Stromal cell of bone marrow (primary cell): Measurements from ENCODE around the gene ATP9B.

Experiments used
- DNase-seq: peaks from one replicate; pipeline ENCODE4 v3.0.0-alpha.2; 2012; ENCODE audit warnings: low read depth

ATP9B gene

DNA sequence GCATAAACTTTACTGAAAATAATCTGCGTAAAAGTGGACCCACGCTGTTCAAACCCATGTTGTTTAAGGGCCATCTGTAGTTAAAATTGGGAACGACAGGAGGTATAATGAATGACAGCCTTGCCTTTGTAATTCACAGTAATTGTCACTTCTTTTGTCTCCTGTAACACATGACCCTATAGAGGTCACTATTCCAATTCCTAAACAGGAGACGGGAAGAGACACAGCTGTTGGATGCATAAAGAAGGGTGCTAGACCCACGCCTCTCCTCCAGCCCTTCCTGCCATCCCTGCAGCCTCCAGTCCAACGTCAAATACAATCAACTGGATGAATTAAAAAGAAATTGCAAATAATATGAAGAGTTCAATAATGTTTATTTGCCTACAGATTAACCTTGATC lies 263.5 kb downstream of the ATP9B start:
- no peak for DNase-seq

DNA sequence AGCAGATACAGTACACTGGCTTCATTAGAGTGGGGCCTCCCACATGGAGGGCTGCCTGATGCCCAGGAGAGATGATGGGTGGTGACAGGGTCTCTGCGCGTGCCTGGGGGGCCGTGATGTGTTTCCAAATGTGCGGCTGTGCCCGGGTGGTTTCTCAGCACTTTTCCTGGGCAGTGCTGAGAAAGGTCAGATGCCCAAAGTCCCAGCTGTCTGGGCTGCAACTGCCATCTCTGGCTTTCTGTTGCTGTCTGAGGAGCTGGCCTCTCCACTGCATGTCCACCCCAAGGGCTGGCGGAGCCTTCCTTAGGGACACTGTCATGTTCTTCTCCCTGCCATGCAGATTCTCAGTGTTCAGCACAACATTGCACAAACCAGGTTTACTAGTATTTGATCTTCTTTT lies 263.9 kb downstream of the ATP9B start:
- DNase-seq: no peak

DNA sequence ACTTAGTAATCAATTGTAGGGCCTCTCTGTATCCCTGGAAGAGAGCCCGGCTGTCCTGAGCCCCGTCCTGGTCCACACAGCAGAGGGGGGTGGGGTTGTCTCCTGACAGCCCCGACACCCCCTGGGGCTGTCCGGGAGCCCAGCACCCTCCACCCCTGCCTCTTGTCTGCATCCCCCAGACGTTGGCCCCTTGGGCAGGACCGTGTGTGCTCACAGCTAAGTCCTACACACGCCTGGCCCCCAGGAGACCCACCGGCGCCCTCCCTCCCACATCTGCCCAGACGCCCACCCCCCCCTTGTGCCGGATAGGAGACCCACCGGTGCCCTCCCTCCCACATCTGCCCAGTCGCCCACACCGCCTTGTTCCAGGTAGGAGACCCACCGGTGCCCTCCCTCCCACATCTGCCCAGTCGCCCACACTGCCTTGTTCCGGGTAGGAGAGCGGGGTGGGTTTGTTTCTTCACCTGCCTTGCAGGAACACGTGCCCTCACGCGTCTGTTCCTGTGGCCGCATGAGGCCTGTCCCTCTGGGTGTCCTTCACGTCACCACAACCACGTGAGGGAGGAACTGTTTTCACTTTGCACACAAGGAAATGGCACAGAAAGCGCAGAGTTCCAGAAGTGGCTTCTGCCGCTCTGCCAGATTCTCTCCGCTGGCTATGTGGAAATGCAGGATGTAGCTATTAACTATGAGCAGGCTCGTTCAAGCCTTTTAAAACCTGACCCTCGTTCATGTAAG lies 265.5 kb downstream of the ATP9B start:
- DNase-seq: no peak

DNA sequence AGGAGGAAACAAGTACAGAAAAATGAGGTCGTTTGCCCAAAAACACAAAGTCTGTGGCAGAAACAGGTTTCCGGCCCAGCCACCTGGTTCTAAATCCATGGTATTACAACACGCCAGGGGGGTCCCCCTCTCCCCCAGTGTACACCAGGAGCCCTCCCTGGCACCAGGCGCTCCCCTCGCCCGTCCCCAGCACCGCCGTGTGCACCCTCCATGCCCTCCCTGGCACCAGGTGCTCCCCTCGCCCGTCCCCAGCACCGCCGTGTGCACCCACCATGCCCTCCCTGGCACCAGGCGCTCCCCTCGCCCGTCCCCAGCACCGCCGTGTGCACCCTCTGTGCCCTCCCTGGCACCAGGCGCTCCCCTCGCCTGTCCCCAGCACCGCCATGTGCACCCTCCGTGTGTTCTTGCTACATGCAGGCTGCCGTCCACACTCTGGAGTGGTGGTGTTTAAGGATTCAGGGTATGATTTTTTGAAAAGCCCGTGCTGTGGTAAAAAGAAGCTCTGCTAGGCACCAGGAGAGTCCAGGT lies 266.7 kb downstream of the ATP9B start:
- DNase-seq: no peak

DNA sequence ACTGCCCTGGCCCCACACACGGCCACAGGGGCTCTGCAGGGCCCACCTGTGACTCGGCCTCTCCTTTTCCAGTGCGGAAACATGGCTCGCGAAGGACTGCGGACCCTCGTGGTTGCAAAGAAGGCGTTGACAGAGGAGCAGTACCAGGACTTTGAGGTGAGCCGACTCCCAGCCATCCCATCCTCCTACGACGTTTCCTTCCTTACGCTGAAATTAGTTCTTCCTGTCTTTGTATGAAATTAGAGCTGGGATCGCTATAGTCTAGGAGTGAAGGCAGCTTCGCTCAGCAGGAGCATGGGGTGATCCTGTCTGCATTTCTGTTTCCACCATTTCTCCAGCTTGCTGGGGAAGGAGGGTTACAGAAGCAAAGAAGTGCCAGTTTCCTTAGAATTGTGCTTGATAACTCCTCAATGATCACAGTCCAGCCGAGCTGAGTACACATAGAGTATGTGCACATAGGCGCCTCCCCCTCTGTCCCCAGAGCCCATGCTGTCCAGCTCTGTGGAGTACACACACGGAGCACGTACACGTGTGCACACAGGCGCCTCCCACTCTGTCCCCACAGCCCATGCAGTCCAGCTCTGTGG lies 267.5 kb downstream of the ATP9B start:
- DNase-seq: no peak

DNA sequence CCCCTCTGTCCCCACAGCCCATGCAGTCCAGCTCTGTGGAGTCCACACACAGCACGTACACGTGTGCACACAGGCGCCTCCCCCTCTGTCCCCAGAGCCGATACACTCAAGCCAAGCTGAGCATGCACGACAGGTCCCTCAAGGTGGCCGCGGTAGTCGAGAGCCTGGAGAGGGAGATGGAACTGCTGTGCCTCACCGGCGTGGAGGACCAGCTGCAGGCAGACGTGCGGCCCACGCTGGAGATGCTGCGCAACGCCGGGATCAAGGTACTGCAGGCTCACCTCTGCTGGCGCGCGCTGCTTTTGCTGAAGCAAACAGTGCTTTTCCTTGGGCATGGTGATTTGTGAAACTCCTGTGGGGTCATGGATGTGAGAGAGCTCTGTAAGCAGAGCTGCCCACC lies 268.0 kb downstream of the ATP9B start:
- no peak for DNase-seq

DNA sequence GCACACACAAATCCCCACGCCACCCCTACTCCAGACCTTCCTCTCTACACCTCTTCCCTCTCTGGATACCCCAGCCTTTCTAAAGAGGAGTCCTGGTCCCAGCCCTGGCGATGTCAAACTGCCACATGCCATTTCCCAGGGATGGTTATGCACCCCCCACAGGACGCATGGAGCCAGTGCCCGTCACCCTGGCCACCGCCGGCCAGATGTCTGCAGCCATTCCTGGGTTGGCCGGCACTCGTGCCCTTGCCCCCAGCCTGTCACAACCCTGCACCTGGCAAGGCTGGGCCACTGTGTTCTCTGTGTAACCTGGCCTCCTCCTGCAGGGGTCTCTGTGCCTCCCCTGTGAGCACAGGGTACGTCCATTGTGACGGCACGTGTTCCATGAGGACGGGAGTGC lies 268.4 kb downstream of the ATP9B start:
- no peak for DNase-seq

DNA sequence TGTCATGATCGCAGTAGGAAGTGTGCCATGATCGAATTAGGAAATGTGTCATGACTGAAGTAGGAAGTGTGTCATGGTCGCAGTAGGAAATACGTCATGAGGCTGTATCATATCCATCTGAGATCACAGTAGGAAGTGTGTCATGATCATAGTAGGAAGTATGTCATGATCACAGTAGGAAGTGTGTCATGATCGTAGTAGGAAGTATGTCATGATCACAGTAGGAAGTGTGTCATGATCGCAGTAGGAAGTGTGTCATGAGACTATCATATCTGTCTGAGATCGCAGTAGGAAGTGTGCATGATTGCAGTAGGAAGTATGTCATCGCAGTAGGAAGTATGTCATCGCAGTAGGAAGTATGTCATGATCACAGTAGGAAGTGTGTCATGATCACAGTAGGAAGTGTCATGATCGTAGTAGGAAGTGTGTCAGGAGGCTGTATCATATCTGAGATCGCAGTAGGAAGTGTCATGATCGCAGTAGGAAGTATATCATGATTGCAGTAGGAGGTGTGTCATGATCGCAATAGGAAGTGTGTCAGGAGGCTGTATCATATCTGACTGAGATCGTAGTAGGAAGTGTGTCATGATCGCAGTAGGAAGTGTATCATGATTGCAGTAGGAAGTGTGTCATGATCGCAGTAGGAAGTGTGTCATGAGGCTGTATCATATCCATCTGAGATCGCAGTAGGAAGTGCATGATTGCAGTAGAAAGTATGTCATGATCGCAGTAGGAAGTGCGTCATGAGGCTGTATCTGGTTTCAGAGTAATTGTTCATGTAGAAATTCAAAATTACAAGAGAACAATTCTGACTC lies 270.1 kb downstream of the ATP9B start:
- DNase-seq: no peak

DNA sequence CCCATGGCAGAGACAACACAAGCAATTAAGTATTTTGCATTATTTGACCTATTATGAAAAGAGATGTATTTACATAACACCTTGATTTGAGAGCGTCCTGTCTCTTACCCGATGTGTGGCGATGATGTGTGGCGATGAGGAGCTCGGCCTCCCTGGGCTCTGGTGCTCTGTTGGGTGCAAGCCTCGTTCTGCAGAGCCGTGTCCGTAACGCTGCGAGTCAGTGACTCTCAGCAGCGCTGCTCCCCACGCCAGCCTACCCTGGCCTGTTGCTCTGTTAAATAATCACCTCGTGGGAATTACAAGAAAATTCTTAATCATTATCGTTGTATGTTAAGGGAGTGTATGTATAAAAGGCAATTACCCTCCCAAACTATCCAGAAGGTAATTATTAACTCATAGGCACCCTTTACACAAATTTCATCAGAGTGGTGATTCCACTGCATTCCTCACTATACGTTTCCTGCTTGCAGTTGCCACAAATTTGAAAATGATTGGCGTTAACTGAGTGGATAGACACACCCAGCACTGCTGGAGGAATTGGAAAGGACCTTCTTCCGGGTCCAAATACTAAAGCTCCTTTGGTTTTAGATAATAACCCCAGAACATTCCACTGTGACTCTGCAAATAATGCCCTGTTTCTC lies 274.5 kb downstream of the ATP9B start:
- no peak for DNase-seq

DNA sequence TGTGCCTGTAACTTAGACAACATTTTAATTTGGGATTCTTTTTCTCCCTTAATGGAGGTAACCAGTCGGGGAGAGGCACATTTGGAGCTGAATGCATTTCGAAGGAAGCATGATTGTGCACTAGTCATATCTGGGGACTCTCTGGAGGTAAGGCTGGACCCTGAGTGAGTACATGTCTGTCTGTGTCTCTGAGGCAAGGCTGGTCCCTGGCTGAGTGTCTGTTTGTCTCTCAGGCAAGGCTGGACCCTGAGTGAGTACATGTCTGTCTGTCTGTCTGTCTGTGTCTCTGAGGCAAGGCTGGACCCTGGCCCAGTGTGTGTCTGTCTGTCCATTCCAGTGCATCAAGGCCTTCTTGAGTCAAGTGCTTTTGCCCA lies 275.0 kb downstream of the ATP9B start:
- DNase-seq: no peak

DNA sequence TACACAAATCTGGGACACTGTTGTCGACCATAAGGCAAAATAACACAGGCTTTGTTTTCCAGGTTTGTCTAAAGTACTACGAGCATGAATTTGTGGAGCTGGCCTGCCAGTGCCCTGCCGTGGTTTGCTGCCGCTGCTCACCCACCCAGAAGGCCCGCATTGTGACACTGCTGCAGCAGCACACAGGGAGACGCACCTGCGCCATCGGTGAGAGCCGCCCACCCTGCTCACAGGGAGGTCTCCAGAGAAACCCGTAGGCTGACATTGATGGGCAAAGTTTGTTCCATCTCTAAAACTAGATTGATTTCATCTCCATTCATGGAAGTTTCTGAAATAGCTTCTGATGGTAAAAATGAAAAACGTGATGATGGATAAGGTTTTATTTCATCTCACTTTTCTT lies 276.2 kb downstream of the ATP9B start:
- no peak for DNase-seq

DNA sequence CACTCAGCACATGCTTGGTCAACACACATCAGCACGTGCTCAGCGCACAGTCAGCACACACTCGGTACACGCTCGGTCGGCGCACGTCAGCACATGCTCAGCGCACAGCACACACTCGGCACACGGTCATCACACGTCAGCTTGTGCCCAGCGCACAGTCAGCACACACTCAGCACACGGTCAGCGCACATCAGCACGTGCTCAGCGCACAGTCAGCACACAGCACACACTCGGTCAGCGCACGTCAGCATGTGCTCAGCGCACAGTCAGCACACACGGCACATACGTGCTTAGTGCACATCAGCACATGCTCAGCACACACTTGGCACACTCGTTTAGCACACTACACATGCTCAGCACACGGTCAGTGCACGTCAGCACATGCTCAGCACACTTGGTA lies 276.8 kb downstream of the ATP9B start:
- DNase-seq: no peak

DNA sequence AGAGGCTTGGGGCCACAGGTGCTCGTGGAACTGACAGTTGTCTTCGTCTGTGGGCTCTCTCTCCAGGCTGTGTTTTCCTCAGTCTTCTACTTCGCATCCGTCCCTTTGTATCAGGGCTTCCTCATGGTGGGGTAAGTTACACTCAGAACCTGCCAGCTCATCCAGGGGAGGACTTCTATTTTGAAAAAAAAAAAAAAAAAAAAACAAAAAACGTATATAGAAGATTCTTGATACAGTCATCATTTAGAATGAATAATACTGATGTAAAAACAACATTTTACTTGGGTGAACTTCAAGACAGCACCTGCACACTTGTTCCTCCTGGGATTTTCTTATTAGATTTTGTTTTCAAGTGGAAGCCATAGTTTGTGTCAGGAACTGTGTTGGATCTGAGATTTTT lies 278.9 kb downstream of the ATP9B start:
- DNase-seq: no peak

DNA sequence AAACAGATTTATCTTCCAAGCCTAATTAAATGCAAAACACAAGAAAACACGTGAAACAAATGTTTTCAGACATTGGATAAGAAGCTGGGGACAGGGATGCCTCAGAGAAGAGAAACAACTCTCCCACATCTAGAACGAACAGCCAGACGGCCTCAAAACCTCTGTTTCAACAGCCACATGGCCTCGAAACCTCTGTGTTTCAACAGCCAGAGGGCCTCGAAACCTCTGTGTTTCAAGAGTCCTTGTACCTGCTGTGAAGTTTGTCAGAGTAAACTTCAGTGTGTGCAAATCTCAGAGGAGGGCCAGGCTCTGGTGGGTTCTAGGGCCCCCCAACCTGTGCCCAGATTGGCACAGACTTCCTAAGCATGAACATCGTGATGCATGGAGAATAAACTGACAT lies 283.2 kb downstream of the ATP9B start:
- no peak for DNase-seq

DNA sequence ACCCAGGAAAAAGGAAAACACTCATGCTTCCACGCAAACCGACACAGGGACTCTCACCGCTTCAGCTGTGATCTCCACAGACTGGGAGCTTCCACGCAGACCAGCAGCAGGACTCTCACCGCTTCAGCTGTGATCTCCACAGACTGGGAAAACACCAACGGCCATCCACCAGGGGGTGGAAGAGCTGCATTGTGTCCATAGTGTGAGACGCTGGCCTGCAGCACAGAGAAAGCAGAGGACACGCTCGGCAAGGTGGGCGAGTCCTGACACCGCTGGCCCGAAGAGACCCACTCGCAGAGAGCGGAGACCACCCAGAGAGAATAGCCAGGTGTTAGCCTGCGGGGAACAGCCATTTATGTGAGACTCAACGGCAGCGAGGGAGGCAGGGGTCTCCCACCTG lies 284.1 kb downstream of the ATP9B start:
- DNase-seq: no peak

DNA sequence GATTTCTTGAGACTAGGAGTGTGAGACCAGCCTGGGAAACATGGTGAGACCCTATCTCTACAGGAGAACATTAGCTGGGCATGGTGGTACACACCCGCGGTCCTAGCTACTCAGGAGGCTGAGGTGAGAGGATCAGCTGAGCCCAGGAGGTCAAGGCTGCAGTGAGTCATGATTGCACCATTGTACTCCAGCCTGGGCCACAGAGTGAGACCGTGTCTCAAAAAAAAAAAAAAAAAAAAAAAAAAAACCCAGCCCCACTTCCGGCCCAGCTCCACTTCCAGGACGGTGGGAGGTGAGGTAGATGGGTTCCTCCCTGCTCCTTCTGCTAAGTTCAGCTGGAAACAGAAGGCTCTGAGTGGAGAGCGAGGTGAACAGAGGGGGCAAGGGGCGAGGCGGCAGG lies 285.2 kb downstream of the ATP9B start:
- no peak for DNase-seq

DNA sequence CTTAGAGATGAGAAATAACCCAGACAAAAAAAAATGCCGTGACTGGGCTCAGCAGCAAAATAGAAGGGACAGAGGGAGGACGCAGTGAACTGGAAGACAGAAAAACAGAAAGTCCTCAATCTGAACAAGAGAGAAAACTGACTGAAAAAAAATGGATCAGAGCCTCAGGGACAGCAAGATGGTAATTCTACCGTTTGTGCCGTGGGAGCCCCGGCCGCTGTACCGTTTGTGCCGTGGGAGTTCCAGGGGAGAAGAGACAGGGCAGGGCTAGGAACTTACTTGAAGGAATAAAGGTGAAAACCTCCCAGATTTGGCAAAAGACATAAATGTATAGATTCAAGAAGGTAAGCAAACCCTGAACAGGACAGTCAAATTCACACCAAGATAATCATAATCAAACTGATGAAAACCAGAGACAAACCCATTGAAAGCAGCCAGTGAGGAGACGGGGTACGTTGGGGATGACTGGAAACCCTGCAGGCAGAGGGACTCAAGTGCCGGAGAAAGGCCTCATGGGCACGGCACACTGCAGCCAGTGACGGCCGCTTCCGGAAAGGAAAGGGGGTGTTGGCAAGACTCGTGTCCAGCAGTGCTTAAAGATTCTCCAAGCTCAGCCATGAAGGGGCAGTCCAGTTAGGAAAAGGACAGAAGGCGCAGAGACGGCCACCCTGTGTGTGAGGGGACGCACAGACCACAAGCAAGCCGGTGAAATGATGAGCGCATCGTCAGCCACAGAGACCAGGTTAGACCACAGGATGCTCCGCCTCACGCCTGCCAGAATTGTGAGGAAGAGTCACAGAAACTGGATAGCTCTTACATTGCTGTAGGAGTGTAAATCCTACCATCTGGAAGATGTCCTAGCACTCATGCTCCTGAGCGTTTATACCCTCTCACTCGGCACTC lies 286.5 kb downstream of the ATP9B start:
- DNase-seq: no peak

DNA sequence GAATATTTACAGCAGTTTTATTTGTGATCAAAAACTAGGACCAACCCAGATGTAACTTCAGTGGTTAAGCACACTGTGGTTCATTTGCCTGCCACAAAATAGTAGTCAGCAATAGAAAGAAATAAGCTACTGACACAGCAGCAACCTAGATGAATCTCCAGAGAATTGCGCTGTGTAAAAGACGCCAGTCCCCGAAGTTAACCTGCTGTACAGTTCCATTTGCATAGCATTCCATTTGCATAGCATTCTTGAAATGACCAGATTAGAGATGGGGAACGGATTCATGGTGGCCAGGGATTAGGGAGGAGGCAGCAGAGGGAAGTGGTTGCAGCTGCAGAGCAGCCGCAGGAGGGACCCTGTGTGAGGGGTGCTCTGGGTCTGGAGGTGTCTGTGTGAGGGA lies 287.2 kb downstream of the ATP9B start:
- DNase-seq: no peak

DNA sequence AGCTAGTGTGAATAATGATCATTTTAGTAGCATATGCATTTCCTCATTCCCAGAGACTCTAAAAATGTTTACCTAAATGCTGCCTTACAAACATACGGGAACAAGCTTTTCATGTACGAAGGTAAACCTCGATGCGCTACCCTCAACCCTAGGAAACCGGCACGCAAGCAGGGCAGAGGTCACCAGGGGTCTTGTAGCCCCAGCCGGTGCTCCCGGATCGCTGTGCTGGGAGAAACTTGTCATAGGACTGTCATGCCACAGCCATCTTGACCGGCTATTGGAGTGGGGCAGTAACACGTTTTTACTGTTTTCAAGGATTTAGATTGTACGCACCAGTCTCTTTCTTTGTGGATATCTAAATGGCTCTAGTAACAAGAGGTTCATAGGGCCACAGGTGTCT lies 291.7 kb downstream of the ATP9B start:
- no peak for DNase-seq

DNA sequence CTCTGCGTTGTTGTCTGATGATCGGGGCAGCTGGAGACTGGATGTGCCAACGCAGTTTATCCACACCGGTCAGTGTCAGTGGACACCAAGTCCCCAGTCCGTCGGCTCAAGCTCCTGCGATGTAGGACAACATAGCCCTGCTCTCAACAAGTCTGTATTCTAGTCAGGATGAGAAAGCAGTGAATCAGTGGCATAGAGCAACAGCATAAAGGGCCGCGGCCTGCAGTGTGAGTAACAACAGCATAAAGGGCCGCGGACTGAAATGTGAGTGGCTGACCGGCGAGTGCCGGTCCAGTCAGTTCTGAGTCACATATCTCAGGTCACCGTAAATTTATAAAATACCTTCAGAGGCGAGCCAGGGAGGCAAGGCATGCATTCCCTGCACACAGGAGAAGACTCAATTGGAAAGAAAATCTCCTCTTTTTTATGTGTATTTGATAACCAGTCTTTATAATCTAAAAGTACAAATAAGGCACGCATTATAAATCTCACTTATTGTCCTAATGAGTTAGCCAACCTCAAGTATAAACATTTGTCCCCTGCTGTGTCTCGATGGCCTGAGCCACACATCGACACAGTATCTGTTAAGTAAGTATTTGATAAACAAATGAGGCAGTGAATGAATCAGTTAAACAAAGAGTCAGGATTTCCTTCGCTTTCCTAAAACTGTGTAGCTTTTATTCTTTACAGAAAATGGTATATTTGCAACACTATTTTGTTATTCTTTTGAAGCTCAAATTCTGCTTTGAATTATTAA lies 292.8 kb downstream of the ATP9B start:
- DNase-seq: no peak

DNA sequence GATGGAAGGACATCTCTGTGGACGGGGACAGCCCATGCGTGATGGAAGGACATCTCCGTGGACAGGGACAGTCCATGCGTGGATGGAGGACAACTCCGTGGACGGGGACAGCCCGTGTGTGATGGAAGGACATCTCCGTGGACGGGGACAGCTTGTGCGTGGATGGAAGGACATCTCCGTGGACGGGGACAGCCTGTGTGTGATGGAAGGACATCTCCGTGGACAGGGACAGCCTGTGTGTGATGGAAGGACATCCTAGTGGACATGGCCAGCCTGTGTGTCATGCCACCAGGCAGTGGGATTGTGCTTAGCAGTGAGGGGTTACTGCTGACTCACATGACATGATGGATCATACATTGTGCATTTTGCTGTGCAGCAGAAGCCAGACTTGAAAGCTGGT lies 296.5 kb downstream of the ATP9B start:
- DNase-seq: no peak
